HFFc6 (cell line): ENCODE measurements around the gene PHOSPHO2. TPM values are rescaled to one million over a fixed set of nuclear protein-coding genes. Genes with fewer than 3 reads are reported as not detected.
"Not testable (repeated sequence)": the region's sequence is repeated elsewhere in the genome, so short reads cannot be mapped to it uniquely, and the experiment has no call there.

ENCODE experiments used
- DNase-seq: peaks from one replicate; pipeline ENCODE4 v3.0.0-alpha.2; 2018
- H3K27ac Mint-ChIP-seq: 2 replicates; pipeline ENCODE4 v1.8.0; 2020; ENCODE audit warnings: mild to moderate bottlenecking, mixed read lengths
- H3K27me3 Mint-ChIP-seq: 2 replicates; pipeline ENCODE4 v1.8.0; 2021; ENCODE audit warnings: mild to moderate bottlenecking, moderate library complexity, mixed read lengths; ENCODE audit not compliant: insufficient read depth
- H3K36me3 Mint-ChIP-seq: 2 replicates; pipeline ENCODE4 v1.8.0; 2021; ENCODE audit warnings: low read depth, mixed read lengths
- H3K4me1 Mint-ChIP-seq: 2 replicates; pipeline ENCODE4 v1.8.0; 2020; ENCODE audit warnings: low read depth, mixed read lengths
- H3K4me3 Mint-ChIP-seq: 2 replicates; pipeline ENCODE4 v1.8.0; 2020; ENCODE audit warnings: mild to moderate bottlenecking, moderate library complexity, mixed read lengths
- H3K9me3 Mint-ChIP-seq: 2 replicates; pipeline ENCODE4 v1.8.0; 2020; ENCODE audit warnings: mild to moderate bottlenecking, mixed read lengths
- total RNA-seq, 6 experiments: library from RNA; stranded (reverse); fragmentation: NEBNext Ultra II Directional; extraction: Animal tissue kit (Norgen Biotek cat#: 25700); gene quantifications; 2 replicates in 1 of 6; 3 replicates in 5 of 6; pipeline ENCODE4 v1.2.3, GENCODE V29; 2021
- TF ChIP-seq, protein P1 (sequence below): fragments of 200-600 bp; sonication (generic); IDR thresholded peaks from 2 replicates; pipeline ENCODE4 v1.5.0; 2021; ENCODE audit warnings: antibody characterized with exemption, mild to moderate bottlenecking

The PHOSPHO2 gene
- total RNA-seq, 6 experiments from 2014 or later: 1.6 to 2.6 (median 2.0) TPM

DNA sequence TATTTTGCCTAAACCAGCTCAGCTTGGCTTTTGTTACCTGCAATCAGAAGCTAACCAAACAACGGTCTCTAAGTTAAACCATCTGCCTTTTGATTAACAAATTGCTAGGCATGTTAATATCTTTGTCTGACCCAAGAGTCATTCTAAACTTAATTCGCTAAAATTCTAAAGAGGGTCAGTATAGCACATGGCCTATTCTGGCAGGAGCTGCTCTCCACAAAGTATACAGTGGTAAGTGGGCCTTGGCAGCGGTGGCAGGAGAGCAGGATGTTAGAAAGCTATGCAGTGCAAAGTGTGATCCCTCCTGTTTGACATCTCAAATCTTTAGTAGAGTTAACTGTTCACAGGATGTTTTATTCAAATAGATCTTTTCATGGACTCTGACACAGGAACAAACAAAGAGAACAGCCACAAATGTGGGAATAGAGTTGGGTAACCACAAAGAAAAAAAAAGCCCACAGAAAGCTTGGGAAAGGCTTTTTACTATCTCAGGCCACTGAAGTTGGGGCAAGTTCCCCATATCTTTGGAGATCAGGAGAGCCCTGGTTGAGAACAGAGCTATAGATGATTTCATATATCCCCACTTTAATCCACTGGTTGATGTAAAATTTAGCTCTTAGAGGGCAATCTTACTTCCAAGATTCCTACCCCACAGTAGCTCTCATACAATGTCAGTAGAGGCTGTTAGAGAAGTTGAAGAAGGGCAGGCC lies 10.7 kb upstream of the PHOSPHO2 start:
- H3K27me3 Mint-ChIP-seq: peaks cover under 1% of the 10 kb centered on the region; the same call in 1 of the 2 replicates
- peaks cover 5% of the 10 kb centered on the region; the same call in 1 of the 2 replicates for H3K9me3 Mint-ChIP-seq
- TF ChIP-seq, protein P1, sequence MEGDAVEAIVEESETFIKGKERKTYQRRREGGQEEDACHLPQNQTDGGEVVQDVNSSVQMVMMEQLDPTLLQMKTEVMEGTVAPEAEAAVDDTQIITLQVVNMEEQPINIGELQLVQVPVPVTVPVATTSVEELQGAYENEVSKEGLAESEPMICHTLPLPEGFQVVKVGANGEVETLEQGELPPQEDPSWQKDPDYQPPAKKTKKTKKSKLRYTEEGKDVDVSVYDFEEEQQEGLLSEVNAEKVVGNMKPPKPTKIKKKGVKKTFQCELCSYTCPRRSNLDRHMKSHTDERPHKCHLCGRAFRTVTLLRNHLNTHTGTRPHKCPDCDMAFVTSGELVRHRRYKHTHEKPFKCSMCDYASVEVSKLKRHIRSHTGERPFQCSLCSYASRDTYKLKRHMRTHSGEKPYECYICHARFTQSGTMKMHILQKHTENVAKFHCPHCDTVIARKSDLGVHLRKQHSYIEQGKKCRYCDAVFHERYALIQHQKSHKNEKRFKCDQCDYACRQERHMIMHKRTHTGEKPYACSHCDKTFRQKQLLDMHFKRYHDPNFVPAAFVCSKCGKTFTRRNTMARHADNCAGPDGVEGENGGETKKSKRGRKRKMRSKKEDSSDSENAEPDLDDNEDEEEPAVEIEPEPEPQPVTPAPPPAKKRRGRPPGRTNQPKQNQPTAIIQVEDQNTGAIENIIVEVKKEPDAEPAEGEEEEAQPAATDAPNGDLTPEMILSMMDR: no peak
- DNase-seq: no peak
- no peak overlapping the region for H3K4me3 Mint-ChIP-seq
- no peak overlapping the region for H3K27ac Mint-ChIP-seq
- no peaks in the 10 kb centered on the region for H3K36me3 Mint-ChIP-seq
- H3K4me1 Mint-ChIP-seq: no peaks in the 10 kb centered on the region

DNA sequence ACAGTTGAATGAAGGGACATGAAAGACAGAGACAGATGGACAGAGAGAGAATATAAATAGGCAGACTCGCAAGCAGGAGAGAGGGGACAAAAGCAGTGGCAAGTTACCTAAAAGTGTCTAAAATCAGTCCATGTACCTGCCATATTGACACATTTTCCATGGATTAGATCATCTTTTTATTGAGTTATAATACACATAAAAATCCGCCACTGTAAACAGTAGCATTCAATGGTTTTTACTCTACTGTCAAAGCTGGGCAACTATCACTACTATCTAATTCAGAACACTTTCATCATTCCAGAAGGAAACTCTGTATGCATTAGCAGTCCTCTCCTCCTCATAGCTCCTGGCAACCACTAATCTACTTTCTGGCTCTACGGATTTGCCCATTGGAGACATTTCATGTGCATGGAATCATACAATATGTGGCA lies 10.1 kb upstream of the PHOSPHO2 start:
- no peak overlapping the region for H3K4me3 Mint-ChIP-seq
- H3K9me3 Mint-ChIP-seq: peaks cover 8% of the 10 kb centered on the region; the same call in 1 of the 2 replicates
- no peak for DNase-seq
- TF ChIP-seq, protein P1: no peak
- no peak overlapping the region for H3K27ac Mint-ChIP-seq
- no peaks in the 10 kb centered on the region for H3K36me3 Mint-ChIP-seq
- H3K27me3 Mint-ChIP-seq: peaks cover 4% of the 10 kb centered on the region
- no peaks in the 10 kb centered on the region for H3K4me1 Mint-ChIP-seq

DNA sequence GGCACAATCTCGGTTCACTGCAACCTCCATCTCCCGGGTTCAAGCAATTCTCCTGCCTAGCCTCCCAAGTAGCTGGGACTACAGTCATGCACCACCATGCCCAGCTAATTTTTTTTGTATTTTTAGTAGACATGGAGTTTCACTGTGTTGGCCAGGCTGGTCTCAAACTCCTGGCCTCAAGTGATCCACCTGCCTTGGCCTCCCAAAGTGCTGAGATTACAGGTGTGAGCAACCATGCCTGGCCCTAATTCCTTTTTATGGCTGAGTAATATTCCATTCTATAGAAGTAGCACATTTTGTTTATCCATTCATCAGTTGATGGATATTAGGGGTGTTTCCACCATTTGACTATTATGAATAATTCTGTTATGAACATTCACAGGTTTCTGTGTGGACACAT lies 9.6 kb upstream of the PHOSPHO2 start:
- H3K36me3 Mint-ChIP-seq, H3K4me1 Mint-ChIP-seq, H3K27me3 Mint-ChIP-seq, DNase-seq, H3K27ac Mint-ChIP-seq, H3K9me3 Mint-ChIP-seq, H3K4me3 Mint-ChIP-seq: not testable (repeated sequence)

DNA sequence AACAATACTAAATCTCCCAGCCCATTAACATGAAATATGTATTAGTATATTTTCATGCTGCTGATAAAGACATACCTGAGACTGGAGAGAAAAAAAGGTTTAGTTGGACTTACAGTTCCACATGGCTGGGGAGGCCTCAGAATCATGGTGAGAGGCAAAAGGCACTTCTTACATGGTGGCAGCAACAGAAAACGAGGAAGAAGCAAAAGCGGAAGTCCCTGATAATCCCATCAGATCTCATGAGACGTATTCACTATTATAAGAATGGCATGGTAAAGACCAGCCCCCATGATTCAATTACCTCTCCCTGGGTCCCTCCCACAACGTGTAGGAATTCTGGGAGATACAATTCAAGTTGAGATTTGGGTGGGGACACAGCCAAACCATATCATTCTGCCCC lies 7.4 kb upstream of the PHOSPHO2 start:
- H3K9me3 Mint-ChIP-seq: peaks cover 13% of the 10 kb centered on the region; the same call in 1 of the 2 replicates
- not testable (repeated sequence) for H3K27ac Mint-ChIP-seq, H3K4me3 Mint-ChIP-seq, H3K4me1 Mint-ChIP-seq, DNase-seq, H3K36me3 Mint-ChIP-seq, H3K27me3 Mint-ChIP-seq

DNA sequence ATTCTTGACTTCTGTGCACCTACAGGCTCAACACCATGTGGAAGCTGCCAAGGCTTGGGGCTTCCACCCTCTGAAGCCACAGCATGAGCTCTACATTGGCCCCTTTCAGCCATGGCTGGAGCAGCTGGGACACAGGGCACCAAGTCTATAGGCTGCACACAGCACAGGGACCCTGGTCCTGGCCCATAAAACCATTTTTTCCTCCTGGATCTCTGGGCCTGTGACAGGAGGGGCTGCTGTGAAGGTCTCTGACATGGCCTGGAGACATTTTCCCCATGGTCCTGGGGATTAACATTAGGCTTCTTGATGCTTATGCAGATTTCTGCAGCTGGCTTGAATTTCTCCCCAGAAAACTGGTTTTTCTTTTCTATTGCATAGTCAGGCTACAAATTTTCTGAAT lies 6.3 kb upstream of the PHOSPHO2 start:
- H3K27me3 Mint-ChIP-seq: peaks cover 12% of the 10 kb centered on the region
- H3K36me3 Mint-ChIP-seq, H3K4me3 Mint-ChIP-seq, H3K4me1 Mint-ChIP-seq, H3K27ac Mint-ChIP-seq, DNase-seq: not testable (repeated sequence)
- H3K9me3 Mint-ChIP-seq: peaks cover 13% of the 10 kb centered on the region; the same call in 1 of the 2 replicates

DNA sequence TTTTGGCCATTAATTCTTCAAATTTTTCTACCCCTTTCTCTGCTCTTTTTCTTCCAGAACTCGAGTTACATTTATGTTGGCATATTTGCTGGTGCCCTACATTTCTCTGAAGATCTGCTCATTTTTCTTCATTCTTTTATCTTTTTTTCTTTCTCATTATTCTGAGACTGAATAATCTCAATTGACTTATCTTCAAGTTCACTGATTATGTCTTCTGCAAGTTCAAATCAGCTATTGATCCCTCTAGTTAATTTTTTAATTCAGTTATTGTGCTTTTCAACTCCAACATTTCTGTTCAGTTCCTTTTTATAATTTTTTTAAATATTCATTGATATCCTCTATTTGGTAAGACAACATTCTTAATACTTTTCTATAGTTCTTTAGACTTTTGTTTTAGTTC lies 3.3 kb upstream of the PHOSPHO2 start:
- H3K4me3 Mint-ChIP-seq: no peak overlapping the region
- H3K4me1 Mint-ChIP-seq: peaks cover 15% of the 10 kb centered on the region
- H3K27me3 Mint-ChIP-seq: peaks cover 12% of the 10 kb centered on the region
- no peak overlapping the region for H3K27ac Mint-ChIP-seq
- peaks cover 5% of the 10 kb centered on the region; the same call in 1 of the 2 replicates for H3K36me3 Mint-ChIP-seq
- no peak for DNase-seq
- TF ChIP-seq, protein P1: no peak
- peaks cover 13% of the 10 kb centered on the region; the same call in 1 of the 2 replicates for H3K9me3 Mint-ChIP-seq

DNA sequence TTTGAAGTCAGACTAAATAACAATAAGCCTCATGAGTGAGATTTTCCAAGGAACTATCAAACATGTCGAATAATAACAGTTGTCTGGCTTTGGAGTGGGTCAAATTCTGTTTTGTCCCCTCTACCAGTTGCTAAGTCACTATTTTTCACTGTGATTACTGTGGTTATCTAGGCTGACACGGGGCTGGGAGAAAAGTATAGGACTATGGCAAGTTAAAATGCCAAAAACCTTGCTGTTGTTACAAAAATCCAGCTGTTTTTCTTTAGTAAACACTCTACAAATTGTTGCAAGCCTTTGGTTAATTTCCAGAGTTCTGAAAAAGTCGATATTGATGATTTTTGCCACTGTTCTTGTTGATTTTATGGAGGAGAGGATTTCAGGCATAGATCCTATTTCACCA lies 1.6 kb upstream of the PHOSPHO2 start:
- Mint-ChIP-seq H3K4me1 (peaks cover 22% of the 10 kb centered on the region), H3K27ac (no peak overlapping the region), H3K4me3 (no peak overlapping the region), H3K9me3 (peaks cover 13% of the 10 kb centered on the region; the same call in 1 of the 2 replicates), H3K36me3 (peaks cover 5% of the 10 kb centered on the region; the same call in 1 of the 2 replicates), H3K27me3 (peaks cover 12% of the 10 kb centered on the region)
- TF ChIP-seq, protein P1: no peak
- no peak for DNase-seq
